ENCODE measurements around the gene SNAPIN. TPM values are rescaled to one million over a fixed set of nuclear protein-coding genes. Genes with fewer than 3 reads are reported as not detected.

Gene SNAPIN
- total RNA-seq, 1 experiment from 2014 or later, result 23.4 TPM

DNA sequence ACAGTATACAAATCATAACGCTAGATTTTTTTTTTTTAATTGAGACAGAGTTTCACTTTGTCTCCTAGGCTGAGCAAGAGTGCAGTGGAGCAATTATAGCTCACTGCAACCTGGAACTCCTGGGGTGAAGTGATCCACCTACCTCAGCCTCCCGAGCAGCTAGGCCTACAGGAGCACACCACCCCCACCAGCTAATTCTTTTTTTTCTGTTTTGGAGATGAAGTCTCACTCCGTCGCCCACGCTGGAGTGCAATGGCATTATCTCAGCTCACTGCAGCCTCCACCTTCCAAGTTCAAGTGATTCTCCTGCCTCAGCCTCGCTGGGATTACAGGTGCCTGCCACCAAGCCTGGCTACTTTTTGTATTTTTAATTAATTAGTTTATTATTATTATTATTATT, 41.3 kb downstream of the SNAPIN start:
- Mint-ChIP-seq H3K9me3 (no peaks in the 10 kb centered on the region), H3K27me3 (ENCODE audit: low read depth) (no peaks in the 10 kb centered on the region), H3K4me3 (no peak overlapping the region), H3K36me3 (no peaks in the 10 kb centered on the region), H3K4me1 (peaks cover 25% of the 10 kb centered on the region), H3K27ac (no peak overlapping the region)
- no peak for TF ChIP-seq MLX (CRISPR knock-in tag; IDR thresholded peaks at IDR 0.05)
- no peak for TF ChIP-seq USF2 (CRISPR knock-in tag; IDR thresholded peaks at IDR 0.05)
- TF ChIP-seq NR2C2 (CRISPR knock-in tag; IDR thresholded peaks at IDR 0.05), result no peak
- TF ChIP-seq TCF7 (CRISPR knock-in tag; IDR thresholded peaks at IDR 0.05; ENCODE audit: low read depth), result no peak
- TF ChIP-seq, protein P1, sequence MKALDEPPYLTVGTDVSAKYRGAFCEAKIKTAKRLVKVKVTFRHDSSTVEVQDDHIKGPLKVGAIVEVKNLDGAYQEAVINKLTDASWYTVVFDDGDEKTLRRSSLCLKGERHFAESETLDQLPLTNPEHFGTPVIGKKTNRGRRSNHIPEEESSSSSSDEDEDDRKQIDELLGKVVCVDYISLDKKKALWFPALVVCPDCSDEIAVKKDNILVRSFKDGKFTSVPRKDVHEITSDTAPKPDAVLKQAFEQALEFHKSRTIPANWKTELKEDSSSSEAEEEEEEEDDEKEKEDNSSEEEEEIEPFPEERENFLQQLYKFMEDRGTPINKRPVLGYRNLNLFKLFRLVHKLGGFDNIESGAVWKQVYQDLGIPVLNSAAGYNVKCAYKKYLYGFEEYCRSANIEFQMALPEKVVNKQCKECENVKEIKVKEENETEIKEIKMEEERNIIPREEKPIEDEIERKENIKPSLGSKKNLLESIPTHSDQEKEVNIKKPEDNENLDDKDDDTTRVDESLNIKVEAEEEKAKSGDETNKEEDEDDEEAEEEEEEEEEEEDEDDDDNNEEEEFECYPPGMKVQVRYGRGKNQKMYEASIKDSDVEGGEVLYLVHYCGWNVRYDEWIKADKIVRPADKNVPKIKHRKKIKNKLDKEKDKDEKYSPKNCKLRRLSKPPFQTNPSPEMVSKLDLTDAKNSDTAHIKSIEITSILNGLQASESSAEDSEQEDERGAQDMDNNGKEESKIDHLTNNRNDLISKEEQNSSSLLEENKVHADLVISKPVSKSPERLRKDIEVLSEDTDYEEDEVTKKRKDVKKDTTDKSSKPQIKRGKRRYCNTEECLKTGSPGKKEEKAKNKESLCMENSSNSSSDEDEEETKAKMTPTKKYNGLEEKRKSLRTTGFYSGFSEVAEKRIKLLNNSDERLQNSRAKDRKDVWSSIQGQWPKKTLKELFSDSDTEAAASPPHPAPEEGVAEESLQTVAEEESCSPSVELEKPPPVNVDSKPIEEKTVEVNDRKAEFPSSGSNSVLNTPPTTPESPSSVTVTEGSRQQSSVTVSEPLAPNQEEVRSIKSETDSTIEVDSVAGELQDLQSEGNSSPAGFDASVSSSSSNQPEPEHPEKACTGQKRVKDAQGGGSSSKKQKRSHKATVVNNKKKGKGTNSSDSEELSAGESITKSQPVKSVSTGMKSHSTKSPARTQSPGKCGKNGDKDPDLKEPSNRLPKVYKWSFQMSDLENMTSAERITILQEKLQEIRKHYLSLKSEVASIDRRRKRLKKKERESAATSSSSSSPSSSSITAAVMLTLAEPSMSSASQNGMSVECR (CRISPR knock-in tag; IDR thresholded peaks at IDR 0.05; ENCODE audit: borderline replicate concordance), result no peak
- TF ChIP-seq ESRRA (CRISPR knock-in tag; IDR thresholded peaks at IDR 0.05; ENCODE audit: borderline replicate concordance), result no peak
- TF ChIP-seq, protein P2, sequence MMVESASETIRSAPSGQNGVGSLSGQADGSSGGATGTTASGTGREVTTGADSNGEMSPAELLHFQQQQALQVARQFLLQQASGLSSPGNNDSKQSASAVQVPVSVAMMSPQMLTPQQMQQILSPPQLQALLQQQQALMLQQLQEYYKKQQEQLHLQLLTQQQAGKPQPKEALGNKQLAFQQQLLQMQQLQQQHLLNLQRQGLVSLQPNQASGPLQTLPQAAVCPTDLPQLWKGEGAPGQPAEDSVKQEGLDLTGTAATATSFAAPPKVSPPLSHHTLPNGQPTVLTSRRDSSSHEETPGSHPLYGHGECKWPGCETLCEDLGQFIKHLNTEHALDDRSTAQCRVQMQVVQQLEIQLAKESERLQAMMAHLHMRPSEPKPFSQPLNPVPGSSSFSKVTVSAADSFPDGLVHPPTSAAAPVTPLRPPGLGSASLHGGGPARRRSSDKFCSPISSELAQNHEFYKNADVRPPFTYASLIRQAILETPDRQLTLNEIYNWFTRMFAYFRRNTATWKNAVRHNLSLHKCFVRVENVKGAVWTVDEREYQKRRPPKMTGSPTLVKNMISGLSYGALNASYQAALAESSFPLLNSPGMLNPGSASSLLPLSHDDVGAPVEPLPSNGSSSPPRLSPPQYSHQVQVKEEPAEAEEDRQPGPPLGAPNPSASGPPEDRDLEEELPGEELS (CRISPR knock-in tag; IDR thresholded peaks at IDR 0.05), result no peak
- no peak for TF ChIP-seq JAZF1 (CRISPR knock-in tag; IDR thresholded peaks at IDR 0.05)
- no peak for TF ChIP-seq TEAD4 (CRISPR knock-in tag; IDR thresholded peaks at IDR 0.05)
- TF ChIP-seq NFE2L1 (CRISPR knock-in tag; IDR thresholded peaks at IDR 0.05), result no peak
- no peak for TF ChIP-seq OVOL2 (CRISPR knock-in tag; IDR thresholded peaks at IDR 0.05; ENCODE audit: borderline replicate concordance)
- no peak for TF ChIP-seq MYBL2 (CRISPR knock-in tag; IDR thresholded peaks at IDR 0.05)
- TF ChIP-seq SOX15 (CRISPR knock-in tag; IDR thresholded peaks at IDR 0.05), result no peak
- ChIA-PET POLR2A (interaction anchor here (0.6 kb wide), 1 partner anchor 733 kb away, joined by 3 read pairs; no protein-coding TSS in a partner anchor), CTCF (interaction anchor here (1.3 kb wide), 1 partner anchor 166 kb away, joined by 4 read pairs; no protein-coding TSS in a partner anchor)
- no peak for ATAC-seq
- no peak for DNase-seq (ENCODE audit: low spot score)

GRCh38 chr1:153705484-153705883, 47.0 kb downstream of the SNAPIN start:
- Mint-ChIP-seq H3K36me3 (no peaks in the 10 kb centered on the region), H3K4me1 (no peaks in the 10 kb centered on the region), H3K27ac (no peak overlapping the region), H3K9me3 (no peaks in the 10 kb centered on the region), H3K27me3 (ENCODE audit: low read depth) (no peaks in the 10 kb centered on the region), H3K4me3 (no peak overlapping the region)
- ATAC-seq (no peak), DNase-seq (ENCODE audit: low spot score) (no peak)
- ChIA-PET POLR2A (no interaction called here), CTCF (interaction anchor here (0.6 to 1.6 kb wide), 5 partner anchors 23 to 1200 kb away, joined by 3 to 5 read pairs (median 3); partner anchors contain the start of genes INTS3 and NPR1)
- TF ChIP-seq JAZF1 (CRISPR knock-in tag; IDR thresholded peaks at IDR 0.05) (no peak), E2F4 (CRISPR knock-in tag; IDR thresholded peaks at IDR 0.05; ENCODE audit: borderline replicate concordance, low read depth) (no peak), SOX15 (CRISPR knock-in tag; IDR thresholded peaks at IDR 0.05) (no peak)

All from WTC11 (cell line).